MM.1S (cell line): ENCODE results near the gene GBF1.

ENCODE experiments used
- DNase-seq: peaks from one replicate; pipeline ENCODE4 v3.0.0-alpha.2; 2015
- H2AFZ ChIP-seq: fragments of 300-600 bp; sonication (generic); 2 replicates; pipeline ENCODE4 v1.6.0; 2016; ENCODE audit warnings: antibody characterized with exemption, low read length
- H3F3A ChIP-seq: fragments of 300-600 bp; sonication (generic); 2 replicates; pipeline ENCODE4 v1.6.1; 2016; ENCODE audit warnings: mild to moderate bottlenecking, antibody characterized with exemption, low read length, moderate library complexity, mixed read lengths; ENCODE audit not compliant: insufficient read depth
- H3K27ac ChIP-seq: fragments of 300-600 bp; sonication (generic); 2 replicates; pipeline ENCODE4 v1.5.1; 2016; ENCODE audit warnings: mild to moderate bottlenecking, low read length
- H3K27me3 ChIP-seq: fragments of 300-600 bp; sonication (generic); replicated peaks from 2 replicates; pipeline ENCODE4 v1.6.0; 2016; ENCODE audit warnings: low read length; ENCODE audit not compliant: insufficient read depth
- H3K36me3 ChIP-seq: fragments of 300-600 bp; sonication (generic); replicated peaks from 2 replicates; pipeline ENCODE4 v1.6.1; 2016; ENCODE audit warnings: mild to moderate bottlenecking, low read length, mixed read lengths; ENCODE audit not compliant: insufficient read depth
- H3K4me1 ChIP-seq: fragments of 300-600 bp; sonication (generic); 2 replicates; pipeline ENCODE4 v1.6.1; 2016; ENCODE audit warnings: low read length, mixed read lengths
- H3K4me2 ChIP-seq: fragments of 300-600 bp; sonication (generic); 2 replicates; pipeline ENCODE4 v1.6.0; 2016; ENCODE audit warnings: low read depth, low read length
- H3K4me3 ChIP-seq: fragments of 300-600 bp; sonication (generic); 2 replicates; pipeline ENCODE4 v1.5.1; 2016; ENCODE audit warnings: low read length, mixed read lengths
- H3K79me2 ChIP-seq: fragments of 300-600 bp; sonication (generic); 2 replicates; pipeline ENCODE4 v1.6.1; 2016; ENCODE audit warnings: mixed run types, low read length, mixed read lengths
- H3K9ac ChIP-seq: fragments of 300-600 bp; sonication (generic); 2 replicates; pipeline ENCODE4 v1.6.1; 2016; ENCODE audit warnings: low read length, mixed read lengths
- H3K9me2 ChIP-seq: fragments of 300-600 bp; sonication (generic); replicated peaks from 2 replicates; pipeline ENCODE4 v1.6.1; 2016; ENCODE audit warnings: mild to moderate bottlenecking, low read length, mixed read lengths; ENCODE audit not compliant: insufficient read depth
- H3K9me3 ChIP-seq: fragments of 300-600 bp; sonication (generic); replicated peaks from 2 replicates; pipeline ENCODE4 v1.6.1; 2016; ENCODE audit warnings: mild to moderate bottlenecking, low read length, mixed read lengths; ENCODE audit not compliant: insufficient read depth
- H4K20me1 ChIP-seq: fragments of 300-600 bp; sonication (generic); 2 replicates; pipeline ENCODE4 v1.6.1; 2016; ENCODE audit warnings: mild to moderate bottlenecking, low read length, moderate library complexity, mixed read lengths; ENCODE audit not compliant: insufficient read depth
- CTCF ChIP-seq: fragments of 300-600 bp; sonication (generic); IDR thresholded peaks from 2 replicates; pipeline ENCODE4 v1.5.1; 2016; ENCODE audit warnings: antibody characterized with exemption, low read length, mixed read lengths
- EZH2 ChIP-seq: fragments of 300-600 bp; sonication (generic); optimal IDR thresholded peaks from 2 replicates; pipeline ENCODE3; 2017; ENCODE audit warnings: low read depth, mild to moderate bottlenecking, antibody characterized with exemption, low read length, mixed read lengths
- EZH2phosphoT487 ChIP-seq: fragments of 300-600 bp; sonication (generic); IDR thresholded peaks from 2 replicates; pipeline ENCODE4 v1.6.1; 2018; ENCODE audit warnings: antibody characterized with exemption, low read length

The GBF1 gene

GRCh38 chr10:102368077-102368476, 122.7 kb downstream of the GBF1 start:
- Histone ChIP-seq H3K4me2 (no peak overlapping the region), H3K9me2 (no peaks in the 10 kb centered on the region), H2AFZ (no peak overlapping the region), H3K79me2 (no peaks in the 10 kb centered on the region), H3K9me3 (no peaks in the 10 kb centered on the region), H4K20me1 (no peaks in the 10 kb centered on the region), H3K36me3 (peaks cover 22% of the 10 kb centered on the region), H3F3A (no peaks in the 10 kb centered on the region), H3K4me3 (no peak overlapping the region), H3K9ac (no peak overlapping the region), H3K27ac (no peak overlapping the region), H3K4me1 (no peaks in the 10 kb centered on the region), H3K27me3 (no peaks in the 10 kb centered on the region)
- TF ChIP-seq EZH2 (no peak), EZH2phosphoT487 (no peak), CTCF (no peak)
- no peak for DNase-seq

- no peak overlapping the region for H3K4me2 ChIP-seq
- H2AFZ ChIP-seq = no peak overlapping the region
- H3K9me2 ChIP-seq = no peaks in the 10 kb centered on the region
- no peak for DNase-seq
- no peak overlapping the region for H3K9ac ChIP-seq
- H3F3A ChIP-seq = no peaks in the 10 kb centered on the region
- TF ChIP-seq EZH2 (no peak), CTCF (no peak), EZH2phosphoT487 (no peak)
- H3K36me3 ChIP-seq = peaks cover 19% of the 10 kb centered on the region; the same call in 1 of the 2 replicates
- H3K27me3 ChIP-seq = no peaks in the 10 kb centered on the region
- no peak overlapping the region for H3K4me3 ChIP-seq
- H3K4me1 ChIP-seq = no peaks in the 10 kb centered on the region
- no peaks in the 10 kb centered on the region for H3K9me3 ChIP-seq
- no peaks in the 10 kb centered on the region for H4K20me1 ChIP-seq
- no peak overlapping the region for H3K27ac ChIP-seq
- no peaks in the 10 kb centered on the region for H3K79me2 ChIP-seq
Observed at GRCh38 chr10:102371295-102371694, 126.0 kb downstream of the GBF1 start.

- no peak overlapping the region for H3K4me3 ChIP-seq
- no peak overlapping the region for H3K27ac ChIP-seq
- H3K4me2 ChIP-seq = no peak overlapping the region
- no peak overlapping the region for H2AFZ ChIP-seq
- H3K4me1 ChIP-seq = no peaks in the 10 kb centered on the region
- no peak for DNase-seq
- H3K9ac ChIP-seq = no peak overlapping the region
- H3K36me3 ChIP-seq = peaks cover 9% of the 10 kb centered on the region; the same call in 1 of the 2 replicates
- TF ChIP-seq CTCF (no peak), EZH2phosphoT487 (no peak), EZH2 (no peak)
- H3K9me3 ChIP-seq = no peaks in the 10 kb centered on the region
- no peaks in the 10 kb centered on the region for H3K9me2 ChIP-seq
- H4K20me1 ChIP-seq = no peaks in the 10 kb centered on the region
- H3F3A ChIP-seq = no peaks in the 10 kb centered on the region
- H3K27me3 ChIP-seq = no peaks in the 10 kb centered on the region
- H3K79me2 ChIP-seq = no peaks in the 10 kb centered on the region
Observed at GRCh38 chr10:102375250-102375649, 129.9 kb downstream of the GBF1 start.

- DNase-seq = no peak
- 0 out of 2 replicates have a peak, but pooled peaks cover 3% of the 10 kb centered on the region for H3K36me3 ChIP-seq
- H4K20me1 ChIP-seq = no peaks in the 10 kb centered on the region
- H3K27ac ChIP-seq = no peak overlapping the region
- H3K4me2 ChIP-seq = no peak overlapping the region
- no peak for TF ChIP-seq CTCF
- TF ChIP-seq EZH2phosphoT487 = no peak
- TF ChIP-seq EZH2 = no peak
- H3K9me2 ChIP-seq = no peaks in the 10 kb centered on the region
- no peaks in the 10 kb centered on the region for H3K9me3 ChIP-seq
- no peaks in the 10 kb centered on the region for H3K79me2 ChIP-seq
- no peaks in the 10 kb centered on the region for H3K4me1 ChIP-seq
- no peaks in the 10 kb centered on the region for H3K27me3 ChIP-seq
- H3K9ac ChIP-seq = no peak overlapping the region
- no peaks in the 10 kb centered on the region for H3F3A ChIP-seq
- H3K4me3 ChIP-seq = no peak overlapping the region
- no peak overlapping the region for H2AFZ ChIP-seq
Observed at GRCh38 chr10:102375867-102376266, 130.5 kb downstream of the GBF1 start.
